CD4-positive, alpha-beta T cell treated with Interleukin-17A for 1 hour (primary cell): ENCODE data around the gene ATP6V1G2.

Experiments
- DNase-seq: peaks from one replicate; pipeline ENCODE4 v3.0.0-alpha.2; 2020

The ATP6V1G2 gene

DNA sequence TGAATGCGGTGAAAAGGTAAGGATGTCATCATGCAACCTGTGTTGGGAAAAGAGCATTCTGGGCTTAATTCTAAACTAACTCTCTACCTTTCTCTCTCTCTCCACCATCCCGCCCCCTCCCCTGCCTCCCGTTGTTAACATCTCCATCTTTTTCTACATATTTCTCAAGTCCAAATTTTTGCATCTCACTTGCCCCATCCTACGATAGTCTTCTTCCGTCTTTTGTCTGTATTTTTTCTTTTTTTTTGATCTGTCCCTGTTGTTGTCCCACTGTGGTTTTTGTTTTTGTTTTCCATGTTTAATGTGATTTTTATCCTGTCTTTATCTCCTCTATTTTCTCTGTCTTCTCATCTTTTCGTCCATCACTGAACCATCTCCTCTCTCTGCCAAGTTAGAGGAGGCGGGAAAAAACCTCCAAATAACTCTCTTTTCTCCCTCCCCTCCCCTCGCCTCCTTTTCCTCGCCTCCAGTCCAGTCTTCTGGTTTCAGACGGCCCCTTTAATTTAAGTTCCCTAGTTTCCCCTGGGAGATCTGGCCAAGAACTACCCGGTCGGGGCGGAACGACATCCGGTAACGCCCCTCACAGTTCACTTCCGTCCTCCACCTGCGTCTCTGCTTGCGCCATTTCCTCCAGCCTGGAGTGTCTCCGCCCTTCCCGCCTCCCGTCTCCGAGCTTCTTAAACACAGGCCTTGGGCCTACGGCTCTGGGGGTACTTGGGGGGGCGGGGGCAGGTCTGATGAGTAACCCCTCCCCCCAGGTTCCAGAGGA is 734 bp upstream of the ATP6V1G2 start, which contains the start of gene NFKBIL1:
Gene NFKBIL1 (plus strand): TSS at position 651 of the 769 bp plus-strand sequence. CDS start 87 bp downstream, at position 738.
- DNase-seq, result peak; percentile 94

DNA sequence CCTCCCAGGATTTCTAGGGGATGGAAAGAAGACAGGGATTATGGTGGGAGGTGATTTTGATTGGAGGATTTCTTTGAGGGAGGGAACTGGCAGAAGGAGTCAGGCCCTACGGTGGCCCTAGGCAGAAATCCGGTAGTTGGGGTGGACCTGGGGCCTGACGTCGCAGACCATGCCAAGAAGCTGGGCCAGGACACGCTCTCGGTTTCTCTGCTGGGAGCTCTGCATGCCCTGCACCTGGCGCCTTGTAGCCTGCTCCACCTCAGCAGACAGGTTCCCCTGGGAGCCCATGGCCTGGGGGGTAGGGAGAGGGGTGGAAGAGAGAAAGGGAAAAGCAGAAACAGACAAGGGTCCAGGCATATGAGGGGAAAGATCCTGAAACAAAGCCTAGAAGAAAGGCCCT is 1.1 kb downstream of the ATP6V1G2 start:
- no peak for DNase-seq

DNA sequence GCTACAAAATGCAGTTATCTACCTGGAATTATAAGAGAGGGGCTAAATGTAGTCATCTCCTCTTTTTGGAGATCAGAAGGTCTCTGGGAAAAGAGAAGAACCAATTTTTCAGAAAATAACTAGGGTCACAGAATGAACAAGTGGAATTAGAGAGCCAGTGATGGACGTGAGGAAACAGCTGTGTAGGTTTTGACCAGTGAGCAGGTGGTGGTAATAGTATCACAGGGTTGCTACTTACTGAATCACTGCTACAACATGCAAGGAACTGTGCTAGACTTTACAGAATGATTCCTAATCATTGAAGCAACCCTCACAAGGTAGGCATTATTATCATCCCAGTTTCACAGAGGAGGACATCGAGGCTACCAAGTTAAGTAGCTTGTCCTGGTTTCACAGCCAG is 1.7 kb downstream of the ATP6V1G2 start:
- DNase-seq, result no peak

DNA sequence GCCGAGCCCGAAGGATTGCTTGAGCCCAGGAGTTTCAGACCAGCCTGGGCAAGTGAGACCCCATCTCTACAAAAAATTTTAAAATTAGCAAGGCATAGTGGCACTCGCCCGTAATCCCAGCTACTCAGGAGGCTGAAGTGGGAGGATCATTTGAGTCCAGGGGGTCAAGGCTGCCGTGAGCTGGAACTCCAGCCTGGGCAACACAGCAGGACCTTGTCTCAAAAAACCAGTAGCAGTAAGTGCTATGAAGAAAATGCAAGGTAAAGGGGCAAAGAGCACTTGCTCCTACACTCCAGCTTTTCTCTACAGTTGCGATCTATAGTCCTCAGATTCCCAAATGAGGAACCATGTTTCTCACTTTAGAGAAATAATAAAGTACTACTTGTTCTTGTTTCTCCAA is 2.8 kb downstream of the ATP6V1G2 start:
- DNase-seq, result no peak

DNA sequence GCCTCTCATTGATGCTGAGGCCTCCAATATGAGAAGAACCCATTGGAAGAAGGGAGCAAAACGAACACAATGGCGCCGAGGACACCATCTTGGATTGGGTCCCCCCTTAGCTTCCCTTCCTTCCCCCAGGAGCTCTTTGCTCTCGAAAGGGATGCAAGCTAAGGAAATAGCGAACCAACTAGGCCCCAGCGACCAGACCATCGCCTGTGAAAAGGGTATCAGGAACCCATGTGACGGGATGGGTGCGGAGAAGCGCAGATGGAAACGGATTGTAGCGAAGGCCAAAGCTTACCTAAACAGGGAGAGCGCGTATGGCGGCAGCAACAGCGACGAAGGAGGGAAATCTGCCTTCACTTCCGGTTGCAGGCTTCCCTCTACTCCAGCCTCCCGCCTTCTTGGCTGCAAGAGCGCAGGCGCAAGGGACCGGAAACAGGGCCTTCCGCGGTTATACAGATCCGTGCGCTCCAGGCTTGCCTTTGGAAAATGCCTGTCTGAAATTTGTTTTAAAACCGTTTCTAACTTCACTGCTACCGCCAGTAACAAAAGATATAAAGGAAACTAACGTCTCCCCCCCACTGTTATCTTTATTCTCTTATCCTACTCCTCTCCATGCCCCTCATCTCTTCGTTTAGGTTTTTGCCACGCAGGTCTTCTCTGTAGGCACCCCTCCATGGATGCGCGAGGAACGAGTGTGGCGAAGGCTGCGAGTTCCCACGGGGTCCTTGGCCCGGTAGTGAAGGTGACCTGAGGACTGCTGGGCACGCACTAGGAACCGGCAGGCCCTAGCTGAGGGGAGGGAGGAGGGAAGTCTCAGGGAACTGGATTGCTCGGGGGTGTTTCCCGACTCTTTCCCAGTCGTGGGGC is 4.5 kb downstream of the ATP6V1G2 start, which contains the start of gene DDX39B:
Gene DDX39B (minus strand): TSS at position 346 of the 864 bp plus-strand sequence. CDS start 1,471 bp downstream, outside the sequence.
- peak; percentile 96 for DNase-seq

DNA sequence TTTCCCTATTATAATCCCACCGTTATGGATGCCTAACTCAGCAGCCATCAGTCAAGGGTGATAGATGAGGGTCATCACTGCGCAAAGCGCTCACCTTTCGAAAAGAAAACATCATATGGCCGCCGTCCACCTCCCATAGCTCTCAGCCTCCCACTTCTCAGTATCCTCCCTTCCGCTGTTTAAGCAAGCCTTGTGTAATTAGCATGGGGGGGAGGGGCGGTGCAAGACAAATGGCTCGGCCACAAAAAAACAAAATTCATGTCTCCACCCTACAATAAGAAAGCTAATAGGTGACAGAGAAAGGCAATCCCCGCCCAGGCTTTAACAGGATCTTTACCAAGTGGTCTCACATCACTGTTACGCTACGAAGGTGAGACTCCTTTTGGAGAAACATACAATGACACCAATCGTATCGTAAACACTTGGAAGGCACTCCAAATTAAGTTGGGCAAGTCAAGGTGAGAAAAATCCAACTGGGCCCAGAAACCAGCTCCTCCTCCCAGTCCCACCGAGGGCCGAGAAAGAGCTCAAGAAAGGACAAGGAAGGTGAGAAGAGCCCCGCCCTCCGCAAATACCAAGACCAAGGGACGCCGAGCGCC is 5.2 kb downstream of the ATP6V1G2 start:
- DNase-seq, result peak; percentile 87

DNA sequence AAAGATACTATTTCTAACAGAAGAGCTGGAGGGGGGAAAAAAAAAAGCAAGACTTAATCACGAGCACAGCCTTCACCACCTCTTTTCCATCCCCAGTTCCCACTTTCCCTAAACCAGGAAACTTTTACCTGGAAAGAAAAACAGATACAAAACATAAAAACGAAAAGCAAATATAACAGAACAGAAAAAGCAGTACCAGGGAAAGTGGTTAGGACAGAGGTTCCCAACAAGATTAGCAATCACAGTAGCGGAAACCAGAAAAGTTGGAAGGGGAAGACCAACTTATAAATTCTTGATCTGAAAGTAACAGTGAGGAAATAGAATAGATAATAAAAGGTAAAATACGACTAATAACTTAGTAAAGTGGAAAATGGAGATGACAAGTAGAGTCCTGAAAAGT is 5.8 kb downstream of the ATP6V1G2 start:
- no peak for DNase-seq

DNA sequence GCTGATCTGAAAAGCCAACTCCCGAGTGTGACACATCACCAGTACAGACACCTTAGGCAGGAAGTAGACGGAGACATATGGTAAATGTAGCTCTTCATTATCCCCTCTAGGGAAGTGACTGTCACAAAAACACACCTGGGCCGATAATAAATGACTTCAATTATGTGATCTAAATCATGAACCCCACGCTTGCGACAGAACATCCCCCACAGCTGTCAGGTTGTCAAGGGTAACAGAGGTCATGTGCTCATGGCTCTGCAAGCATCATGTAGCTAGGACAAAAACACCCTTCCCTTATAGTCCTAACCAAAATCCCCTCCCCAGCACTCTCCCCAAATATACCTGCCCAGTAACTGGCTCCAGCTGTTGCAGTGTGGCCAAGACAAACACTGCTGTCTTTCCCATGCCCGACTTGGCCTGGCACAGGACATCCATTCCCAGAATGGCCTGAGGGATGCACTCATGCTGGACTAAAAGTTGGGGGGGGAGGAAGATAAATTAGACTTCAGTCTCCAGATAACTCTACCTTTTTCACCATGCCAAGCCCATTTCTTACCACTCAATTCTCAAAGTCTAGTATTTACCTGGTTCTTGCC is 7.5 kb downstream of the ATP6V1G2 start:
- peak; percentile 56 for DNase-seq

DNA sequence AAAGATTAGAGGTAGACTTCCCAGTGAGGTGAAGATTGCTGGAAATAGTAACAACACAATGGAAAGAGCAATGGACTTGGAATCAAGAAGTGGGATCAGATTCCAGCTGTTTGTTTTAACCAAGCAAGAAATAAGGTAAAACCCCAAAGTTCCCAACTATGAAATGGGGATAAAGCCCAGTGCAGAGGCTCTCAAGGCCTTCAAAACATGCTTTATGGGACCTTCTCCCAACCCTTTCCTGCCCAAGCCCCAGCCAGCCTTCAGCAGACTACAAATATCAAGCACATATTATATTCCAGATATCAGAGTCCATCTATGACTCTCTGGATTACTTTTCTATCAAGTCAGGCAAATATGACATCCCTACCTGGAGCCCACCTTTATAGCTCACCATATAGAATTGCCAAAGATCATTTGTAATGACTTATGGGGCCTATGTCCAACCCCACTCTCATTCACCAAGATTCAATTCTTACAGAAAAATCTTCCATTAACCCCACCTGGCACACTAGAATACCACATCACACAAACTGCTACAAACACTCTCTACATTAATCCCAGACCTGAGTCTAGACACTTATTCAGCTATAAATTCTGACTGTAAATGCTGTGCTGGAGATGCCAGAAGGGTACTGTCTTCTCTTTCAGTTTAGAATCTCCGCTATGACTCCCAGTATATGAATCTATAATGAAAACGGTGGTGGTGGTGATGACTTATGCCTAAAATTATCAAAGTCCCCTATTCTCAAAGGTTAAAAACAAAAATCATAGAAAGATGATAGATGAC is 10.7 kb downstream of the ATP6V1G2 start:
- DNase-seq, result no peak

DNA sequence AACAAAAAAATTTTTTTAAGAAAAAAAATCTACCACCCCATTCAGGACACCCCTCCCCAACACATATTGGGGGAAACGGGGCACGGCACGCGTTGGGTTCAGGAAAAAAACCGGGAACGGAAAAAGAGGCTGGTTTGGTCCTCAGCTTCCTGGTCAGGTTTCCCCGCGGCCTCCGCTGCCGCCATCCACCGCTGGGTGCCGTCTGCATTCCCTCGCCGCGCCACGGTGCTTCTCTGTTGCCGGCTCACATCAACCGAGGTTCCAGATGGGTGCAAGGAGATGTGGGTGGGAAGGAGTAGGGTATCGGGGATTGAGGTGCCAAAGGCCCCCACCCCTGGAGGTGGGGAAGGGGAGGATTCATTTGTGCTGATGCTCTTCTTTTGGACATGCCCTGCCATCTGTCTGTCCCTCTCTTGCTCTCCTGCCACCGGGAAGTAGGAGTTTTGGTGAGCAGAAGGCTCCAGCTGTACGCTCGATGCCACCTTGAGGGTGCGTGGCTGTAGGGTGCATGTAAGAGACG is 11.8 kb downstream of the ATP6V1G2 start:
- DNase-seq, result no peak

DNA sequence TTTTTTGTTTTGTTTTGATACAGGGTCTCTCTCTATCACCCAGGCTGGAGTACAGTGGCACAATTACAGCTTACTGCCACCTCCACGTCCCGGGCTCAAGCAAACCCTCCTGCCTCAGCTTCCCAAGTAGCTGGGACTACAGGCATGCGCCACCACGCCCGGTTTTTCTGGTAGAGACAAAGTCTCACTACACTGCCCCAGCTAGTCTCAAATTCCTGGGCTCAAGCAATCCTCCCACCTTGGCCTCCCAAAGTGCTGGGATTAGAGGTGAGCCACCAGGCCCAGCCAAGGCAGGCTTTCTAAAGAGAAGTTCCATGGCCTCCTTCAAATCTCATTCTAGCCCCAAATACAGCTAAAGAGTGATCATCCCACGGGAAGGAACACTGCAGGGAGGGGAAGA is 12.4 kb downstream of the ATP6V1G2 start:
- DNase-seq, result no peak

DNA sequence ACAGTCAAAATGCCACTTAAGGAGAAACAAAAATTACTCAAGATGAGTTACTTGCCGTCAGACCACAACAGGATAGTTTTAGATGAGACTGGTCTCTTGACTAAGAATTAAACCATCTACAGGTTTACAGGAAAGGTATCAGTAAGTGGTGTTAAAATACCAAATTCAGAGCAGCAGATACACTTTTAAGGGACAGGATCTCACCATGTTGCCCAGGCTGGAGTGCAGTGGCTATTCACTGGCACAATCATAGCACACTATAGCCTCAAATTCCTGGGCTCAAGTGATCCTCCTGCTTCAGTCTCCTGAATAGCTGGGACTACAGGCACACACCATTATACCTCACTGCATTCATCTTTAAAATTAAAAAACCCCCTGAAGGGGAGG is 13.0 kb downstream of the ATP6V1G2 start:
- no peak for DNase-seq

DNA sequence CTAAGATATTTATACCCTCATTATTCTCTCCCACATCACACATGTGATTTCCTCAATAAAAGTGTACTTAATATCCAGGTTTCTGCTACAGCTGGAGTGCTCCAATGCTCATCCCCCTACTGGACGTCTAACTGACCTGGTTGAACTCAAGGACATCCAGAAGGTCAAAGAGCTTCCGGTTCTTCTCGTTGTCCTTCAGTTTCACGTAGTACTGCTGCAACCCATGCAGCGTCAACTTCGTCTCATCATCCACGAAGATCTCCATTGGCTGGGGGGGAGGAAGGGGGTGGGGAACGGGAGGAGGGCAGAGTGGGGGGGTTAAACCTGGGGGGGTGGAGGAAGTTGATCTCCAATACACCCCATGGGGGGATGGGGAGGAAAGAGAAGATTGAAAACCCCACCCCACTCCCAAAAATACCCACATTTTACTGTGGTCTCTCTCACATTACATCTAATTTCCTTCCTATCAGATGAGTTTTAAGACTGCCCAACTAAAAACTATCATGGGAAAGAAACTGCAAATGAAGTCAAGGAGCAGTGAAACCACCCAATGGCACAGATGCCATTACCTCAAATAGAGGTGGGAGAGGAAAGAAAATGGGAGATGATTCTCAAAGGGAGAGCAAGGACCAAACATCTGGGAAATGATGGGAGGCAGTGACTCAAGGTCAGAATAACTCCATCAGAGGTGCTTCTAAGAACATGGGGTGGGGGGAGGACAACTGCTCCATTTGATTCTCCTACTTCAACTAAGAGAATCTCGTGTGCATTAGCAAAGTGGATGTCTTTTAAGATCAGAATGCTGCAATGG is 13.6 kb downstream of the ATP6V1G2 start:
- DNase-seq, result no peak

DNA sequence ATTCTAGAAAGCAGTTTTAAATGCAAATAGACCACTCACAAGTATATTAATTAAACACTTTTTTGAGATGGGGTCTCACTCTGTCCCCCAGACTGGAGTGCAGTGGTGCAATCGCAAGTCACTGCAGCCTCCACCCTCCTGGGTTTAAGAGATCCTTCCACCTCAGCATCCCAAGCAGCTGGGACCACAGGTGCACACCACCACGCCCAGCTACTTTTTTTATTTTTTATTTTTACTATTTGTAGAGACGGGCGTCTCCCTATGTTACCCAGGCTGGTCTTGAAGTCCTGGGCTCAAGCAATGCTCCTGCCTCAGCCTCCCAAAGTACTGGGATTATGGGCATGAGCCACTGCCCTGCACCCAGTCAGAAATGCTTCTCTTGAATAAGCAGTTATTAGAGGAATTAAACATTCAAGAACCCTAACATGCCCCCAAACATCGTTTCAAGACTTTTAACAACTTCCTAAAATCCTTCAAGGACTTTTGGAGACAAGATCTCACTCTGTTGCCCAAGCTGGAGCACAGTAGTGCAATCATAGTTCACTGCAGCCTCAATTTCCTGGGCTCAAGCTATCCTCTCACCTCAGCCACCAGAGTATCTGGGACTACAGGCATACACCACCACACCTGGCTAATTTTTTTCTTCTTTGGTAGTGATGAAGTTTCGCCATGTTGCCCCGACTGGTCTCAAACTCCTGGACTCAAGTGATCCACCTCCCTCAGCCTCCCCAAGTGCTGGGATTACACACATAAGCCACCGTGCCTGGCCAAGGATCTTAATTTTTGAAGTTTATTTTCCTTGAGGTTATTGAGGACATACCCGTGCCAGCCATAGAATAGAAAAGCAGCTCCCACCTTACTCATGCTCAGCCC is 14.4 kb downstream of the ATP6V1G2 start:
- DNase-seq, result no peak

DNA sequence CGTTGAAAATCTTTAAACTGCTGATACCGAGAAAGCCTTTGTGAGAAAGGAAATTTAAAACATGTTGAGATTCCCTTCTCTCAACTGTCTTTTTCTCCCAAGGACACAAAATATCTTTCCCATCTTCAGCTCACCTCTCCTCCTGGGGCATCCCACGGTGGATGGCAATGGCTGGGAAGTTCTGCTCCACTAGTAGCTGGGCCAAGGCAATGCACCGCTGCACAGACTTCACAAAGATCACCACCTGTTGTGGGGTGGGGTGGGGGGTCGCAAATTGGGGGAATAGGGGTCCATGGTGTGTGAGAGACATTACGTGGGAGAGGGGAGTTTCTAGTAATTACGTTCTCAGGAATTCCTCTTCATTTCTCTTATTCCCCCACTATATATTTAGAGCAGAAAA is 15.2 kb downstream of the ATP6V1G2 start:
- DNase-seq, result no peak

DNA sequence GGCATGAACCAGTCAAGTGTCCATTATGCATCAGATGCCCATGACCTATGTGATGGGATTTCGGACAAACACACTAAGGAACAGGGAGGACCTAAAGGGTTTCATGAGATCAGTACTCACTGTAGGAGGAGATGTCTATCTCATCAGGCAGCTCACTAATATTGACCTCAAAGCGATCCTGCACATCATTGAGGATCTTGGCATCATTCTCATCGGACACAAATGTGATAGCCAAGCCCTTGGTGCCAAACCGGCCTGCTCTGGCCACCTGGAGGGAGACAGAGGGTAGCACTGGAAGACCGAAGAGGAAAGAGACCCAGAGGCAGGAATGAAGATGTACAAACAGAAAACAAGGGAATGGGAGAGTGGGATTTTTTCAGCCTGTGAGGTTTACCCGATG is 15.7 kb downstream of the ATP6V1G2 start:
- no peak for DNase-seq

DNA sequence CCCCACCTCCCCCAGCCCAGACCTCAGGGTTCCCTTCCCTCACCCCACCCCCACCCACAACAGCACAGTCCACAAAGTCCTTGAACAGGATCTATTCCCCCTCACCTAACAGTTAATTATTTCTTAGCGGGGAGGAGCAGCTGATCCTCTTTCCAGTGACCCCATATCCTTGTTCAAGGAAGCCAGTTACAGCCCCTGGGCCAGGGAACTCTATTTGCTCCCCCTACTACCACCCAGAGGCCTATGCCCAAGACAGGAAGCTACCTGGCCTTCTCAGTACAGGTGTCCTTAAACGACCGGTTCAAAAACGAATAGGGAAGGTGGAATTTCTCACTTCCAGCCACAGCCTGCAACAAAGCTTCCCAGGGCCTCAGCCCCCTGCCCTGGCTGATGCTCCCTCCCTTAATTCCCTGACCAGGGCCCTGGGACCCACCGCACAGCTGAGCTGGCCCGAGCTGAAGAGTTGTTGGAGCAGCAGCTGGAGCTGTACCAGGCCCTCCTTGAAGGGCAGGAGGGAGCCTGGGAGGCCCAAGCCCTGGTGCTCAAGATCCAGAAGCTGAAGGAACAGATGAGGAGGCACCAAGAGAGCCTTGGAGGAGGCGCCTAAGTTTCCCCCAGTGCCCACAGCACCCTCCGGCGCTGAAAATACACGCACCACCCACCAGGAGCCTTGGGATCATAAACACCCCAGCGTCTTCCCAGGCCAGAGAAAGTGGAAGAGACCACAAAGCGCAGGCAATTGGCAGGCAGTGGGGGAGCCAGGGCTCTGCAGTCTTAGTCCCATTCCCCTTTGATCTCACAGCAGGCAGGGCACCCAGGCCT is 16.9 kb downstream of the ATP6V1G2 start:
- DNase-seq, result no peak

DNA sequence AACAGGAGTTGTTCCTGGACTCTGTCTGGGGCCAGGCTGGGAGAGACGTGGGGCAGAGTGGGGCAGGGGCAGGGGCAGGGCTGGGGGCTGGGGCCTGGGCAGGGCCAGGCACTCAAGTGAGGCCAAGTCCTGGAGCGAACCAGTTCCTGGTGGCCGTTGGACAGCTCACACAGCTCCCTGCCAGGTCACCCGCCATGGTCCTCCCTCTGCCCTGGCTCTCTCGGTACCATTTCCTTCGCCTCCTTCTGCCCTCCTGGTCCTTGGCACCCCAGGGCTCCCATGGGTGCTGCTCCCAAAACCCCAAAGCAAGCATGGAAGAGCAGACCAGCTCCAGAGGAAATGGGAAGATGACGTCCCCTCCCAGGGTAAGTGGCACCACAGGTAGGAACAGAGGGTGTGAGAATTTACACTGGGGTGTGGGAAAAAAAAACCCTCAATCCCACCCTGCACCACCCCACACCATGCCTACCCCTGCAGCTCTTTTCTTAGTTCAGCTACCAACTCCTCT is 17.5 kb downstream of the ATP6V1G2 start, which contains the start of gene MCCD1:
Gene MCCD1 (plus strand): TSS at position 142 of the 508 bp plus-strand sequence. CDS start 53 bp downstream, at position 195.
- DNase-seq, result no peak

DNA sequence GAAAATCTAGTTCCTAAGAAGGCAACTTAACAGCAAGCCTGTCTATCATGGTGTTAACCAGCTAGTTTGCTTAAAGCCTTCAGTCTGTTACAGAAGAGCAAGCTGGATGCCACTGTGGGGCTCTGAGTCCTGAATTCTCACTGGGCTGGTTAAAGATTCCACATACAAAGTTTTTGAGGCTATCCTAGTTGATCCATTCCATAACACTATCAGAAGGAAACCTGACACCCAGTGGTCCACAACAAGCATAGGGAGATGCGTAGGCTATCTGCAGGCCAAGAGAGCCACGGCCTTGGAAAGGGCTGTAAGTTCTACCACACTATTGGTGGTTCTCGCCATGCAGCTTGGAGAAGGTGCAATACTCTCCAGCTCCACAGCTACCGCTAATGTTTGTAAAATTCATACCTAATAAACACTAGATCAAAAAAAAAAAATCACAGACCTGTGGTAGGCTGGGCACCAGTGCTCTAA is 18.1 kb downstream of the ATP6V1G2 start:
- DNase-seq, result no peak
